Activated CD4-positive, alpha-beta T cell treated with anti-CD3 and anti-CD28 coated beads for 36 hours (primary cell): ENCODE measurements around the gene HOXB8. TPM values are rescaled to one million over a fixed set of nuclear protein-coding genes. Genes with fewer than 3 reads are reported as not detected.

Source experiments
- ATAC-seq: fragments of 200-7000 bp; cut with Tn5 transposase; one replicate; pipeline ENCODE4 v1.10.0; 2021; ENCODE audit warnings: mild to moderate bottlenecking, moderate library complexity
- CTCF ChIA-PET: fragments of 350-600 bp; sonication (Branson Sonifier 250); formaldehyde crosslinking; loops from one replicate; lab custom pipeline; 2021; ENCODE audit warnings: antibody characterized with exemption; lab: Charles Lee
- POLR2A ChIA-PET: fragments of 350-600 bp; sonication (Branson Sonifier 250); formaldehyde crosslinking; loops from one replicate; lab custom pipeline; 2021; ENCODE audit warnings: antibody characterized with exemption, inconsistent platforms; lab: Charles Lee
- DNase-seq: peaks from one replicate; pipeline ENCODE4 v3.0.0-alpha.2; 2020
- H3K27ac Mint-ChIP-seq: one replicate; pipeline ENCODE4 v1.8.0; 2021; ENCODE audit warnings: mixed read lengths
- H3K27me3 Mint-ChIP-seq: one replicate; pipeline ENCODE4 v1.8.0; 2021; ENCODE audit warnings: mixed read lengths
- H3K36me3 Mint-ChIP-seq: one replicate; pipeline ENCODE4 v1.8.0; 2021; ENCODE audit warnings: low read depth, mixed read lengths
- H3K4me1 Mint-ChIP-seq: one replicate; pipeline ENCODE4 v1.8.0; 2021; ENCODE audit warnings: mixed read lengths
- H3K4me3 Mint-ChIP-seq: one replicate; pipeline ENCODE4 v1.8.0; 2021; ENCODE audit warnings: mild to moderate bottlenecking, moderate library complexity, mixed read lengths
- H3K9me3 Mint-ChIP-seq: one replicate; pipeline ENCODE4 v1.8.0; 2021; ENCODE audit warnings: low read depth, mixed read lengths
- intact Hi-C, 2 experiments: fragments of 100-400 bp; cut with DNase I in 1 of 2; cut with micrococcal nuclease in 1 of 2; formaldehyde crosslinking; loops; one replicate each; pipeline versions ENCODE4 v1.14.2 to v1.15.1; 2022 to 2024; cut with DNase I, micrococcal nuclease
- total RNA-seq, 2 experiments: library from RNA; stranded (reverse); gene quantifications; one replicate each; pipeline ENCODE4 v1.2.3, GENCODE V29; 2021

The HOXB8 gene
- total RNA-seq, 2 experiments from 2014 or later = not detected

GRCh38 chr17:48605991-48606891, 8.9 kb downstream of the HOXB8 start:
- no peaks in the 10 kb centered on the region for H3K36me3 Mint-ChIP-seq
- intact Hi-C loops = no loop called here
- ChIA-PET CTCF (interaction anchor here (0.6 to 1.4 kb wide), 7 partner anchors 10 to 581 kb away, joined by 3 to 4 read pairs (median 3); partner anchors contain the start of gene HOXB8), POLR2A (no interaction called here)
- H3K4me3 Mint-ChIP-seq = no peak overlapping the region
- peaks cover 16% of the 10 kb centered on the region for H3K4me1 Mint-ChIP-seq
- no peaks in the 10 kb centered on the region for H3K9me3 Mint-ChIP-seq
- H3K27ac Mint-ChIP-seq = no peak overlapping the region
- no peak for ATAC-seq
- H3K27me3 Mint-ChIP-seq = peaks cover 63% of the 10 kb centered on the region
- no peak for DNase-seq

GRCh38 chr17:48605409-48605919, 9.6 kb downstream of the HOXB8 start:
- H3K36me3 Mint-ChIP-seq = no peaks in the 10 kb centered on the region
- H3K27ac Mint-ChIP-seq = no peak overlapping the region
- CTCF ChIA-PET = no interaction called here
- H3K27me3 Mint-ChIP-seq = peaks cover 65% of the 10 kb centered on the region
- DNase-seq = no peak
- no peak overlapping the region for H3K4me3 Mint-ChIP-seq
- H3K4me1 Mint-ChIP-seq = peaks cover 12% of the 10 kb centered on the region
- no peak for ATAC-seq
- POLR2A ChIA-PET = no interaction called here
- intact Hi-C loops = no loop called here
- no peaks in the 10 kb centered on the region for H3K9me3 Mint-ChIP-seq

DNA sequence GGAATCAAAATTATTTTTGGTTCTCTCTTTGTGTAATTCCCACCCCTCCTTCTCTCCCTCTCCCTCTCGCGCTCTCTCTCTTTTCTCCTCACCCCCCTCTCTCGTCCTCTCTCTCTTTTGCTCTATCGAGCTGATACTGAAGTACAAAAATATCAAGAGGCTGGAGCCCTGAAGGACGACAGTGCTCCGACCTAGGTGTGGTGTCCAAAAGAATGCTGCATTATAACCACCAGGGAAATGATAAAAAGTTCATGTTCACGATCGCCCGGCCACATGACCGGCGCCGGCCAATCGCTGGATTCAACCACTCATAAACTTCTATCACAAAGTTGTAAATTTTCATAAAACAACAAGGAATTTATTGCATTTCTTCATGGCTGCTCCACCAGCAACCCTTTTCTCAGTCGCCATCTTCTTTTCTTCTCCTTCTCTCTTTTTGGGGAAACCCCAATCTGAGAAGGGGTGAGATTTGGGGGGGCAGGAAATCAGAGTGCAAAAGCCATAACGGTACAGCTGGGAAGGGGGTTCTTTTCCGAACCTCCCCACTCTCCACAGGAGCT, 10.2 kb downstream of the HOXB8 start, which contains the start of gene HOXB6:
HOXB6 (minus strand) TSS at position 217 of the 560 bp plus-strand sequence. CDS start 6,836 bp downstream, outside the sequence.
- POLR2A ChIA-PET = no interaction called here
- Mint-ChIP-seq H3K36me3 (no peaks in the 10 kb centered on the region), H3K9me3 (no peaks in the 10 kb centered on the region), H3K27ac (no peak within 1 kb of the TSS), H3K4me3 (no peak within 1 kb of the TSS), H3K4me1 (peaks cover 12% of the 10 kb centered on the region), H3K27me3 (peaks cover 70% of the 10 kb centered on the region)
- intact Hi-C loops = no loop called here
- CTCF ChIA-PET = interaction anchor here (0.7 kb wide), 1 partner anchor 497 kb away, joined by 3 read pairs; the partner anchor contains the start of gene SNX11
- ATAC-seq (no peak), DNase-seq (no peak)

DNA sequence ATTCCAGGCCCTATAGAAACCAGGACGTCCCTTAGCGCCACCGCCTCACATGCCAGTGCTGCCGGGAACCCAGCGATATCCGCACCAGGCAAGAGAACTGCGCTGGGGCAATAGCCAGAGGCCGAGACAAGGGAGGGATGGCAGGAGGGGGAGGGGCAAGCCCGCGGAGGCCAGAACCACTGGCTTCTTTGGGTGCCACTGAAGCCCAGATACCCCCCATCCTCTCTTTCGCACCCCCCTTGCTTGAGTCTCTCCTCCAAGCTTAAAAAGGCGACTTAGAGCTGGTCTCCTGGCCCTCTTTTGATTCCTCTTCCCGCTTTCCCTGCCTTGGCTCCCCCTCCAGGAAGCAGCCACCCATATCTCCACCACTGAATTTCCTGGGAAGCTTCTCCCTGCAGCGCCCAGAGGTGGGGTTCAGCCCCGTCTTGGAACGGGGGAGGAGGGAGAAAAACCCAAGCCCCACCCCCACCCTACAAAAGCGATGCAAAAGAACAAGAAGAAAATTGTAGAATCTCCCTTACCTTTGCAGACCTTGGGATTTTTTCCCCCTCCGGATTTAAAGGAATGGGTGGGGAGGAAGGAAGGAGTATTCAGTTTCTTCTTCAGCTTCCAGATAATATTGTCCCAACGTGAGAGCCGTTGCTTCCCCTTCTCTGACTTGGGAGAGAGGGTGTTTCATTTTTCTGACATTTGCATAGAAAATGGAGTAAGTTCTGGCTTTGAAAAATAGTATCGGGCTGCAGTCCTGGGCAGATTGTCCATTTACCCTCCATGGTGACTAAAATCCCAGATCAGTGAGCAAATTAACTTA, 10.9 kb downstream of the HOXB8 start:
- ChIA-PET POLR2A (no interaction called here), CTCF (interaction anchor here (0.7 kb wide), 1 partner anchor 497 kb away, joined by 3 read pairs; the partner anchor contains the start of gene SNX11)
- H3K4me3 Mint-ChIP-seq = no peak overlapping the region
- intact Hi-C loops = no loop called here
- no peaks in the 10 kb centered on the region for H3K36me3 Mint-ChIP-seq
- H3K4me1 Mint-ChIP-seq = peaks cover 12% of the 10 kb centered on the region
- no peaks in the 10 kb centered on the region for H3K9me3 Mint-ChIP-seq
- ATAC-seq (no peak), DNase-seq (no peak)
- no peak overlapping the region for H3K27ac Mint-ChIP-seq
- H3K27me3 Mint-ChIP-seq = peaks cover 70% of the 10 kb centered on the region

GRCh38 chr17:48601539-48602425, 13.3 kb downstream of the HOXB8 start:
- ChIA-PET CTCF (interaction anchor here (0.6 to 1.6 kb wide), 10 partner anchors 12 to 525 kb away, joined by 3 to 6 read pairs (median 4); no protein-coding TSS in a partner anchor), POLR2A (interaction anchor here (1.1 kb wide), 1 partner anchor 9 kb away, joined by 3 read pairs; no protein-coding TSS in a partner anchor)
- no peak overlapping the region for H3K4me3 Mint-ChIP-seq
- H3K4me1 Mint-ChIP-seq = peaks cover 27% of the 10 kb centered on the region
- intact Hi-C loops = no loop called here
- no peak for ATAC-seq
- DNase-seq = no peak
- peaks cover 79% of the 10 kb centered on the region for H3K27me3 Mint-ChIP-seq
- no peak overlapping the region for H3K27ac Mint-ChIP-seq
- H3K9me3 Mint-ChIP-seq = no peaks in the 10 kb centered on the region
- H3K36me3 Mint-ChIP-seq = no peaks in the 10 kb centered on the region

GRCh38 chr17:48601207-48601538, 13.9 kb downstream of the HOXB8 start:
- Mint-ChIP-seq H3K36me3 (no peaks in the 10 kb centered on the region), H3K9me3 (no peaks in the 10 kb centered on the region), H3K4me3 (no peak overlapping the region), H3K4me1 (peaks cover 33% of the 10 kb centered on the region), H3K27ac (no peak overlapping the region), H3K27me3 (peaks cover 81% of the 10 kb centered on the region)
- DNase-seq (no peak), ATAC-seq (no peak)
- POLR2A ChIA-PET = interaction anchor here (1.1 kb wide), 1 partner anchor 9 kb away, joined by 3 read pairs; no protein-coding TSS in a partner anchor
- CTCF ChIA-PET = interaction anchor here (0.7 to 1.6 kb wide), 10 partner anchors 12 to 524 kb away, joined by 3 to 6 read pairs (median 4); no protein-coding TSS in a partner anchor
- intact Hi-C loops = no loop called here

DNA sequence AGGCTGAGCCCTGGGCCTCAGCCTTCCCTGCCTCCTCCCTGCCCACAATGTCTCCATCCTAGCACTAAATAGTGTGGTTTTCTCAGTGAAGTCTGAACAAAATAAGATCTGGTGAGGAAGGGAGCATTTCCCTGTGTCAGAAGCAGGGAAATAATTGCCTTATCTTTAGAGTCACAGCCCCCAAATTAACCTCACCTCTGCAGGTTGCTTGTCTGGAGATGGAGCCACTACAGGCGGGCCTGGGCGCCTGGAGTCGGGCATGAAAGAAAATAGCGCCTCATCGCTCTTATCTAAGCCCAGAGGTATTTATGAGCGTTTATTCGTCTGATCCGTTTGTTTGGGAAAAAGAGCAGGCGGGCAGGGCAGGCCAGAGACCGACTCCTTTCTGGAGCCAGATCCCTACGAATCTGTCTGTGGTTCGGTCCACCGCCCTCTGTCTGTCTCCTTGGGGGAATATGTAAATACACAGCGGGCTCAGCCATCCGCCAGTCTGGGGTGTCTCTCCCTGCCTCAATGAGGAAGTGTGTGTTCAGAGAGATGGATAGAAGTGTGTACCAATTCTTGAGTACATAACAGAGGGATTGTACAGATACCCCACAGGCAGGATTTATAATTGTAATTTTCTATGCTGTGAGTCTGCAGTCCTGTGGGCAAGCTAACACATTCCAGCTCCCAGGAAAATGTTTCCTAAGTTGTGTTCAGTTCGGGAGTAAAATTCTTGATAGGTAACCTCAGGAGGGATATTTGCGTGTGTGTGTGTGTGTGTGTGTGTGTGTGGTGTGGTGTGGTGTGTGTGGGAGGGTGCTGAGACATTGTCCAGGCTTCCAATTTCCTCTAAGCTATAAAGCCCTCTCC, 14.6 kb downstream of the HOXB8 start:
- Mint-ChIP-seq H3K36me3 (no peaks in the 10 kb centered on the region), H3K4me1 (peaks cover 33% of the 10 kb centered on the region), H3K27ac (no peak overlapping the region), H3K4me3 (no peak overlapping the region), H3K27me3 (peaks cover 84% of the 10 kb centered on the region), H3K9me3 (no peaks in the 10 kb centered on the region)
- ChIA-PET CTCF (interaction anchor here (0.7 to 1.9 kb wide), 7 partner anchors 12 to 341 kb away, joined by 3 to 6 read pairs (median 4); no protein-coding TSS in a partner anchor), POLR2A (interaction anchor here (1.1 kb wide), 1 partner anchor 8 kb away, joined by 3 read pairs; no protein-coding TSS in a partner anchor)
- intact Hi-C loops = no loop called here
- DNase-seq (no peak), ATAC-seq (no peak)

DNA sequence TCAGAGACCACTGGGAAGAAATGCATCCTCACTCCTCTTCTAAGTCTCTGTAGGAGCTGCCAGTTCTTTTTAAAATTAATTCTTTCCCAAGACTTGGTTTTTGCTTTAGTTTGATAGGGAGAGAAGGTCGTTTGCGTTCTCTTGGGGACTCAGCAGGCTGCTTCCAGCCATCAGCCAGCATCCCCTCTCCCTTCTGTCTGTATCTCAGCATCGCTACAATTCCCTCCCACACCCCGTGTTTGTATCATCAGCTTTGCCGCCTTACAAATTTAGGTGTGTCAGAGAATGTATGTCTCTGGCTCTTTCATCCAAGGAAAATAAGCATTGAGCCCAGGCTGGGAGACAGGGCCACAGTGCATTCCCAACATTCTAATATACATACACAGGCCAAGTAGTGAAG, 15.7 kb downstream of the HOXB8 start:
- H3K36me3 Mint-ChIP-seq = no peaks in the 10 kb centered on the region
- no peak for DNase-seq
- intact Hi-C loops = loop anchor here in 1 of 2 experiments (5.0 to 10.0 kb wide), 2 partner anchors 57 to 455 kb away; no protein-coding TSS in a partner anchor
- H3K4me3 Mint-ChIP-seq = no peak overlapping the region
- ATAC-seq = no peak
- peaks cover 32% of the 10 kb centered on the region for H3K4me1 Mint-ChIP-seq
- H3K9me3 Mint-ChIP-seq = no peaks in the 10 kb centered on the region
- H3K27ac Mint-ChIP-seq = no peak overlapping the region
- peaks cover 83% of the 10 kb centered on the region for H3K27me3 Mint-ChIP-seq
- ChIA-PET CTCF (interaction anchor here (0.6 to 2.1 kb wide), 4 partner anchors 13 to 961 kb away, joined by 3 to 8 read pairs (median 4); no protein-coding TSS in a partner anchor), POLR2A (interaction anchor here (1.0 kb wide), 1 partner anchor 9 kb away, joined by 3 read pairs; no protein-coding TSS in a partner anchor)

GRCh38 chr17:48598736-48599135, 16.4 kb downstream of the HOXB8 start:
- Mint-ChIP-seq H3K27ac (no peak overlapping the region), H3K9me3 (no peaks in the 10 kb centered on the region), H3K4me3 (peak overlapping the region; percentile 46), H3K27me3 (peaks cover 84% of the 10 kb centered on the region), H3K36me3 (no peaks in the 10 kb centered on the region), H3K4me1 (peaks cover 34% of the 10 kb centered on the region)
- ChIA-PET CTCF (interaction anchor here (0.6 to 2.1 kb wide), 5 partner anchors 14 to 961 kb away, joined by 3 to 8 read pairs (median 4); no protein-coding TSS in a partner anchor), POLR2A (interaction anchor here (1.0 kb wide), 1 partner anchor 10 kb away, joined by 3 read pairs; no protein-coding TSS in a partner anchor)
- no peak for ATAC-seq
- intact Hi-C loops = loop anchor here in 1 of 2 experiments (5.0 to 10.0 kb wide), 2 partner anchors 56 to 454 kb away; no protein-coding TSS in a partner anchor
- no peak for DNase-seq
